H4 (cell line): Measurements from ENCODE around the gene CEP70. TPM values are rescaled to one million over a fixed set of nuclear protein-coding genes. Genes with fewer than 3 reads are reported as not detected.
"Not testable (repeated sequence)": the region's sequence is repeated elsewhere in the genome, so short reads cannot be mapped to it uniquely, and the experiment has no call there.

Experiments used
- DNase-seq: peaks from one replicate; pipeline ENCODE4 v3.0.0-alpha.2; 2015; ENCODE audit warnings: low spot score
- total RNA-seq: library from RNA; depleted of rRNA; stranded (reverse); fragments of >200 nt; shearing (Covaris generic); gene quantifications from 2 replicates; pipeline ENCODE4 v1.2.3, GENCODE V29; 2014

Gene CEP70
- total RNA-seq, 1 experiment from 2014 or later, result 35.7 TPM

- DNase-seq, result no peak
Observed at GRCh38 chr3:138593488-138594149, 441 bp downstream of the CEP70 start.

GRCh38 chr3:138591392-138591791 is 2.7 kb downstream of the CEP70 start:
- DNase-seq, result no peak

GRCh38 chr3:138588445-138588844 is 5.6 kb downstream of the CEP70 start:
- no peak for DNase-seq

GRCh38 chr3:138587374-138587773 is 6.7 kb downstream of the CEP70 start:
- DNase-seq, result no peak

- DNase-seq, result no peak
Observed at GRCh38 chr3:138578961-138579574, 15.0 kb downstream of the CEP70 start.

GRCh38 chr3:138578141-138578540 is 15.9 kb downstream of the CEP70 start:
- DNase-seq, result no peak

GRCh38 chr3:138573138-138573537 is 20.9 kb downstream of the CEP70 start:
- DNase-seq, result no peak

- not testable (repeated sequence) for DNase-seq
Observed at GRCh38 chr3:138569624-138570023, 24.4 kb downstream of the CEP70 start.

- DNase-seq, result no peak
Observed at GRCh38 chr3:138569090-138569489, 25.0 kb downstream of the CEP70 start.

GRCh38 chr3:138567403-138567802 is 26.7 kb downstream of the CEP70 start:
- no peak for DNase-seq

GRCh38 chr3:138566293-138566692 is 27.8 kb downstream of the CEP70 start:
- DNase-seq, result not testable (repeated sequence)

GRCh38 chr3:138562902-138563301 is 31.2 kb downstream of the CEP70 start:
- DNase-seq, result not testable (repeated sequence)

GRCh38 chr3:138560501-138560900 is 33.6 kb downstream of the CEP70 start:
- DNase-seq, result no peak

- DNase-seq, result no peak
Observed at GRCh38 chr3:138559134-138559533, 34.9 kb downstream of the CEP70 start.

- not testable (repeated sequence) for DNase-seq
Observed at GRCh38 chr3:138554775-138555174, 39.3 kb downstream of the CEP70 start.

- DNase-seq, result not testable (repeated sequence)
Observed at GRCh38 chr3:138550958-138551357, 43.1 kb downstream of the CEP70 start.

GRCh38 chr3:138549179-138549977 is 44.7 kb downstream of the CEP70 start:
- DNase-seq, result no peak

GRCh38 chr3:138547342-138547975 is 46.6 kb downstream of the CEP70 start:
- no peak for DNase-seq

- DNase-seq, result no peak
Observed at GRCh38 chr3:138544546-138544945, 49.5 kb downstream of the CEP70 start.

- DNase-seq, result no peak
Observed at GRCh38 chr3:138542977-138543376, 51.1 kb downstream of the CEP70 start.

GRCh38 chr3:138539352-138539751 is 54.7 kb downstream of the CEP70 start:
- DNase-seq, result no peak

GRCh38 chr3:138521445-138521844 is 72.6 kb downstream of the CEP70 start:
- not testable (repeated sequence) for DNase-seq
